B cell (primary cell): ENCODE measurements around the gene SWAP70. TPM values are rescaled to one million over a fixed set of nuclear protein-coding genes. Genes with fewer than 3 reads are reported as not detected.
A peak's percentile ranks its signal among the peaks of the same experiment; 100 is the strongest.

Experiments used
- ATAC-seq: fragments of 200-7000 bp; cut with Tn5 transposase; one replicate; pipeline ENCODE4 v1.10.0; 2021; ENCODE audit warnings: low read depth, mild to moderate bottlenecking, moderate number of reproducible peaks, moderate library complexity
- CTCF ChIA-PET: fragments of 350-600 bp; sonication (Branson Sonifier 250); formaldehyde crosslinking; loops from one replicate; lab custom pipeline; 2021; ENCODE audit warnings: antibody characterized with exemption, inconsistent platforms; lab: Charles Lee
- POLR2A ChIA-PET: fragments of 350-600 bp; sonication (Branson Sonifier 250); formaldehyde crosslinking; loops from one replicate; lab custom pipeline; 2021; ENCODE audit warnings: antibody characterized with exemption; lab: Charles Lee
- DNase-seq: peaks from one replicate; pipeline ENCODE4 v3.0.0; 2013
- H2AFZ ChIP-seq: 2 replicates; pipeline ENCODE4 v1.6.1; 2012; ENCODE audit warnings: mild to moderate bottlenecking, low read depth, low read length; ENCODE audit not compliant: insufficient read depth, poor library complexity, severe bottlenecking
- H3K27ac ChIP-seq, 2 donors: 1 replicate in 1 of 2; 2 replicates in 1 of 2; pipeline ENCODE4 v1.5.1; 2012 to 2013; ENCODE audit warnings: low read length in 2 of 2, mild to moderate bottlenecking in 2 of 2, moderate library complexity in 1 of 2
- H3K27me3 ChIP-seq, 4 experiments: fragments of 200-600 bp in 1 of 4; sonication (generic) in 1 of 4; replicated peaks in 1 of 4; 1 replicate in 2 of 4; 2 replicates in 2 of 4; pipeline versions ENCODE4 v1.6.1 to v1.7.0; 2013 to 2016; ENCODE audit warnings: low read length in 3 of 4, mild to moderate bottlenecking in 2 of 4, mixed read lengths in 1 of 4, moderate library complexity in 1 of 4; ENCODE audit not compliant: insufficient read depth in 4 of 4, control insufficient read depth in 3 of 4; ENCODE audit errors: control extremely low read depth in 1 of 4
- H3K36me3 ChIP-seq, 2 experiments: replicated peaks in 1 of 2; 1 replicate in 1 of 2; 2 replicates in 1 of 2; pipeline versions ENCODE4 v1.6.1 to v1.7.1; 2013; ENCODE audit warnings: low read length in 1 of 2; ENCODE audit not compliant: insufficient read depth in 2 of 2, control insufficient read depth in 1 of 2; ENCODE audit errors: control extremely low read depth in 1 of 2, extremely low read depth in 1 of 2
- H3K4me1 ChIP-seq, 2 donors: fragments of 200-600 bp in 1 of 2; sonication (generic) in 1 of 2; 1 replicate in 1 of 2; 2 replicates in 1 of 2; pipeline versions ENCODE4 v1.5.1 to v1.6.1; 2013 to 2017; ENCODE audit warnings: low read length in 2 of 2; ENCODE audit not compliant: control insufficient read depth in 2 of 2, insufficient read depth in 2 of 2
- H3K4me2 ChIP-seq: replicated peaks from 2 replicates; pipeline ENCODE3; 2012; ENCODE audit warnings: mild to moderate bottlenecking, low read depth, low read length; ENCODE audit not compliant: poor library complexity, severe bottlenecking
- H3K4me3 ChIP-seq, 5 experiments: fragments of 200-600 bp in 1 of 5; sonication (generic) in 1 of 5; 1 replicate in 3 of 5; 2 replicates in 2 of 5; pipeline versions ENCODE4 v1.5.1 to v1.7.0; 2011 to 2016; ENCODE audit warnings: low read length in 4 of 5, mild to moderate bottlenecking in 4 of 5, low read depth in 2 of 5, control low read depth in 1 of 5, moderate library complexity in 1 of 5; ENCODE audit not compliant: insufficient read depth in 1 of 5; ENCODE audit errors: control extremely low read depth in 1 of 5, extremely low read depth in 1 of 5
- H3K79me2 ChIP-seq: fragments of 200-600 bp; sonication (generic); one replicate; pipeline ENCODE4 v1.6.0; 2016; ENCODE audit warnings: low read length; ENCODE audit not compliant: control insufficient read depth, insufficient read depth
- H3K9ac ChIP-seq: fragments of 200-600 bp; sonication (generic); 2 replicates; pipeline ENCODE4 v1.6.1; 2017; ENCODE audit warnings: mild to moderate bottlenecking, low read length, moderate library complexity
- H3K9me3 ChIP-seq, 3 donors: one replicate each; pipeline versions ENCODE4 v1.6.1 to v1.7.1; 2013; ENCODE audit warnings: low read length in 2 of 3; ENCODE audit not compliant: control insufficient read depth in 2 of 3, insufficient read depth in 1 of 3; ENCODE audit errors: control extremely low read depth in 1 of 3
- H4K20me1 ChIP-seq: 2 replicates; pipeline ENCODE4 v1.6.0; 2012; ENCODE audit warnings: mild to moderate bottlenecking, low read length; ENCODE audit not compliant: insufficient read depth, control insufficient read depth, poor library complexity, severe bottlenecking
- H3K27ac Mint-ChIP-seq: one replicate; pipeline ENCODE4 v1.8.0; 2021; ENCODE audit warnings: mixed read lengths
- H3K27me3 Mint-ChIP-seq: one replicate; pipeline ENCODE4 v1.8.0; 2021; ENCODE audit warnings: mixed read lengths
- H3K4me1 Mint-ChIP-seq: one replicate; pipeline ENCODE4 v1.8.0; 2021; ENCODE audit warnings: mixed read lengths
- H3K4me3 Mint-ChIP-seq: one replicate; pipeline ENCODE4 v1.8.0; 2021; ENCODE audit warnings: mixed read lengths
- H3K9me3 Mint-ChIP-seq: one replicate; pipeline ENCODE4 v1.8.0; 2022; ENCODE audit warnings: mixed read lengths; ENCODE audit not compliant: insufficient read depth
- CTCF ChIP-seq: fragments of 200-600 bp; IDR thresholded peaks from one replicate; pipeline ENCODE4 v1.8.0; 2022; ENCODE audit warnings: antibody characterized with exemption, mild to moderate bottlenecking
- EZH2 ChIP-seq: IDR thresholded peaks from 2 replicates; pipeline ENCODE4 v1.6.1; 2012; ENCODE audit warnings: borderline replicate concordance, low read depth, mild to moderate bottlenecking, moderate library complexity, low read length; ENCODE audit not compliant: insufficient read depth, poor library complexity, severe bottlenecking
- WGBS: methylation state at CpG from one replicate; pipeline ENCODE4 v1.1.5; 2013; ENCODE audit warnings: missing lambda C conversion rate; ENCODE audit not compliant: insufficient coverage; 5-methylcytosine and 5-hydroxymethylcytosine counted together
- intact Hi-C: fragments of 100-400 bp; cut with micrococcal nuclease; formaldehyde crosslinking; loops from one replicate; pipeline ENCODE4 v1.10.0; 2022
- polyA plus RNA-seq: library from polyadenylated mRNA; depleted of rRNA; stranded (reverse); fragments of >200 nt; gene quantifications from 2 replicates; pipeline ENCODE4 v1.2.3, GENCODE V29; 2012
- total RNA-seq, 2 donors: library from RNA; stranded (reverse); fragments of 120-200 nt in 1 of 2; gene quantifications; 1 replicate in 1 of 2; 2 replicates in 1 of 2; pipeline versions ENCODE4 v1.2.3 to v1.2.4, GENCODE V29; 2013 to 2022

Gene SWAP70
- total and polyA plus RNA-seq, 2 donors (not counting 1 experiment from before 2014, with no cell fraction given), result 69.8 to 200 TPM

GRCh38 chr11:9745411-9746211 lies 81.7 kb downstream of the SWAP70 start:
- H3K4me1 Mint-ChIP-seq, result peaks cover 60% of the 10 kb centered on the region
- peak overlapping the region; percentile 78 for H3K27ac Mint-ChIP-seq
- H3K9me3 Mint-ChIP-seq, result no peaks in the 10 kb centered on the region
- Histone ChIP-seq H3K4me3 (peak overlapping the region in 3 of 5 experiments; percentile 7 to 42 (median 10)), H3K4me2 (peak overlapping the region; percentile 64), H4K20me1 (peaks cover 1% of the 10 kb centered on the region), H3K36me3 (peaks cover 10 to 71% of the 10 kb centered on the region in 2 experiments), H3K27me3 (no peaks in the 10 kb centered on the region), H3K9ac (peak overlapping the region; percentile 28), H2AFZ (no peak overlapping the region), H3K79me2 (peaks cover 73% of the 10 kb centered on the region), H3K27ac (peak overlapping the region; percentile 86 to 87), H3K4me1 (peaks cover 49 to 52% of the 10 kb centered on the region in 2 donors), H3K9me3 (no peaks in the 10 kb centered on the region)
- TF ChIP-seq EZH2 (no peak), CTCF (no peak)
- H3K4me3 Mint-ChIP-seq, result peak overlapping the region; percentile 62
- ChIA-PET POLR2A (interaction anchor here (0.6 to 5.6 kb wide), 14 partner anchors 10 to 572 kb away, joined by 3 to 38 read pairs (median 4); partner anchors contain the start of gene ZNF143), CTCF (interaction anchor here (0.7 to 9.5 kb wide), 21 partner anchors 8 to 562 kb away, joined by 3 to 226 read pairs (median 7); no protein-coding TSS in a partner anchor)
- WGBS, result 59% methylated on average over 4 of the region's 7 CpGs
- intact Hi-C loops, result loop anchor here (5.0 kb wide), 1 partner anchor 33 kb away; no protein-coding TSS in a partner anchor
- no peaks in the 10 kb centered on the region for H3K27me3 Mint-ChIP-seq
- ATAC-seq, result peak; percentile 66
- peak; percentile 85 for DNase-seq
